Measurements from ENCODE around the gene GPR156. TPM values are rescaled to one million over a fixed set of nuclear protein-coding genes. Genes with fewer than 3 reads are reported as not detected.
"Not testable (repeated sequence)": the region's sequence is repeated elsewhere in the genome, so short reads cannot be mapped to it uniquely, and the experiment has no call there.

Gene GPR156
- 2.7 TPM for polyA plus RNA-seq (ENCODE audit: insufficient read length)

DNA sequence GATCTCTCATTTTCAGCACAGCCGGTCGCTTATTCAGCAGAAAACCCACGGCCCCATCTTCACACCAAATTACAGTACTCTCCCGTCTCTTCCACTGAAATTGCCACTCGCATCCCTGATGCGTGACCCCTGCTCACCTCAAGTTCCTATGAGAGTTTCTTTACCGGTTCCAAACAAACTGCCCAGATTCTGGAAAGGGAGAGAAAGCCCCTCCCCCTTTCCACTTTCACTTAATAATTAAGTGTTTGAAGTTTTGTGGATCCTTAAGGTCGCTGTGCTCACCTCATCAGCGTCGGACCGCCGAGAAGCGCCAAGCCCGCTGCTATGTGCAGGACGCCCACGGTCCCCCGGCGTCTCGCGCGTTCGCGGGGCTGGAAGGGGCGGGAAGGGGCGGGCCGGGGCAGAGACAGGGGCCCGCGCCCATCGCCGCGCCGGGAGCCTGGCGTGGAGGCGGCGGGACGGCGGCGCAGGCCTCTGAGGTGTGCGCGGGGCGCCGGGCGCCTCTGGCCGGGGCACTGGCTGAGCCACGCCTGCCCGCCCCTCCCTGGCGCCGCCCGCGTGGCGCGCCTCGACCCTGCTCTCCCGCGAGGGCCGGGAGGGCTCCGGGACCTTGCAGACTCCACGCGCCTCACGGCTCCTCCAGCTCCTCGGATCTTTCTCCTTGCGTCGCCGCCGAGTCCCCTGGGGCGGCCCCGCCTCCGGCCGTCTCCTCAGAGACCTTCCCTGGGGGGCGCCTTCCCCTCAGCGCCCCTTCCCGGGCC is at the start of gene GPR156:
GPR156 (minus strand) TSS at position 476 of the 761 bp plus-strand sequence. CDS start 41,124 bp downstream, outside the sequence.
- no peak for DNase-seq

GRCh38 chr3:120332646-120333045 is 47.6 kb upstream of the GPR156 start:
- DNase-seq = no peak

DNA sequence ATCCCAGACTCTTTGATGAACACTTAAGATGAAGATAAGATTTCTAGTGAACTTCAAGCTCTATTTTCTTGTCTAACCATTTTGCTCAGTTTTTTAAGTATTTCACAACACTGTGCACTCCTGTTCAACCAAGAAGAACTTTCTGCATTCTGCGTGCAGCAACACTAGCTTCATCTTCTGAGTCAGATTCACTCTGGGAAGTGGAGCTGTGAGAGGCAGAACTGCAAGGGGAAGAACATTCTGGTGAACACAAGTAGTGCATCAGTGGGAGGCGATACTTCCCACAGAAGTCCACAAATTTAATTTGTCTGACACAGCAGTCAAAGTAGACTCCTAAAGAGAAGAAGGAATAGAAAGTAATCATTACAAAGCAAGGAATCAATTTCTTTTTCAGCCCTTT is 46.1 kb upstream of the GPR156 start:
- no peak for DNase-seq

GRCh38 chr3:120326784-120327183 is 41.8 kb upstream of the GPR156 start:
- DNase-seq = no peak

GRCh38 chr3:120324190-120324589 is 39.2 kb upstream of the GPR156 start:
- DNase-seq = no peak

GRCh38 chr3:120323761-120324160 is 38.7 kb upstream of the GPR156 start:
- not testable (repeated sequence) for DNase-seq

GRCh38 chr3:120311863-120312794 is 27.1 kb upstream of the GPR156 start:
- DNase-seq = no peak

GRCh38 chr3:120306519-120307455 is 21.8 kb upstream of the GPR156 start:
- no peak for DNase-seq

GRCh38 chr3:120304616-120305015 is 19.6 kb upstream of the GPR156 start:
- no peak for DNase-seq

DNA sequence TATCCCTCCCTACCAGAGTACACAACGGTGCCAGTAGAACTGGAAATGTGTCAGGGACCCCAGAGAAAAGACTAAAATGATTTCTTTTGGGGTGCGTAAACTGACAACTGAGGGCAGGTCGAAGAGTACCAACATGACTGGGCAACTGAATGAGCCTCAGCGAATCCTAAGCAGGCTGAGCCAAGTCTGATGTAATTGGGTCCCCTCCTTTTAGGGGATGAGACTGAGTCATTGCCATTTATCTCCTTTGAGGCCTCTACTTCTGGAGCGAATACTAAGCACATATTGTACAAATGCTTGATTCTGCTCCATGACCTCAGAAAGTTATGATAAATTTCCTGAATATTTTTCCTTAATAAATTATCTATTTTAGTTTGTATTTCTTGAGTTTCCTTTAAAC is 17.3 kb upstream of the GPR156 start:
- peak; percentile 15 for DNase-seq

DNA sequence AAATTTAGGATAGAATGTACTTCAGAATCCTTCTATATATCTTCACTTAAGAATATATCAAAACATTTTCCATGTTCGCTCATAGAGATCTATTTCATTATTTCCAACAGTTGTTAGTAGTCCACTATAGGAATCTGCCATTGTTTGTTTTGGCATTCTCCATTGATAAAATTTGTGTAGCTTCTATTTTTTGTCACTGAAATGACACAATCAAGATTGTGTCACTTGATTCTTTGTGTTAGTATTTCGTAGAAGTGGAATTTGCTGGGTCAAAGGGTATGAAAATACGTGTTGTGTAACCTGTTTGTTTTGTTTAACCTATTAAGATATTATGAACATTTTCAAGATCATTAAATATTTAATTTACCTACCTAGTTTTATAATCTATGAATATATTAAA is 15.9 kb upstream of the GPR156 start:
- no peak for DNase-seq

- DNase-seq = no peak
Measured at GRCh38 chr3:120299403-120299802, 14.4 kb upstream of the GPR156 start.

GRCh38 chr3:120298996-120299395 is 14.0 kb upstream of the GPR156 start:
- DNase-seq = no peak

DNA sequence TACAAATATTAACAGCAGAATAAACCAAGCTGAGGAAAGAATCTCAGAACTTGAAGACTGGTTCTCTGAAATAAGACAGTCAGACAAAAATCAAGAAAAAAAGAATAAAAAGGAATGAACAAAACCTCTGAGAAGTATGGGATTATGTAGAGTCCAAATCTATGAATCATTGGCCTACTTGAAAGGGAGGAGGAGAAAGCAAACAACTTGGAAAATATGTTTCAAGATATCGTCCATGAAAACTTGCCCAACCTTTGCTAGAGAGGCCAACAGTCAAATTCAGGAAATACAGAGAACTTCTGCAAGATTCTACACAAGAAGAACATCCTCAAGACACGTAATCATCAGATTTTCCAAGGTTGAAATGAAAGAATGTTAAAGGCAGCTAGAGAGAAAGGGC is 6.5 kb upstream of the GPR156 start:
- not testable (repeated sequence) for DNase-seq

GRCh38 chr3:120289636-120290035 is 4.6 kb upstream of the GPR156 start:
- DNase-seq = no peak

DNA sequence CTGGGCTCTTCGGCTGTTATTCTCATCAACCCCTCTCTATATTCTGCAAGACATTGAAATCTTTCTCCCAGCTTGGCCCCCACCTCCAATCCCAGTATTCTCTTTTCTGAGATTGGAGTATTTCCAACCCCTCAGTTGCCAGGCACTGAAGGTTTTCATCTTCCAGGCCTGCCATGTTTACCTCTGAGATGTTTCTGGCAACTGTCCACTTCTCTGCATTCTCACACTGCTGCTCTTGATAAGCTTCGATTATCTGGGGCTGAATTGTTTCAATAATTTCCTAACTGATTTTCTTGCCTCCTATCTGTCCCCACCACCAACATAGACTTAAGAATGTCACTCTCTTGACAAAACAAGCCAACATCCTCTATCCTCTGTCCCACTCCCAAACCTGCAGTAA is 1.4 kb upstream of the GPR156 start:
- DNase-seq = no peak

GRCh38 chr3:120285508-120285841 is 453 bp upstream of the GPR156 start:
- no peak for DNase-seq

GRCh38 chr3:120281261-120281660 is 3.8 kb downstream of the GPR156 start:
- no peak for DNase-seq

GRCh38 chr3:120280566-120280965 is 4.5 kb downstream of the GPR156 start:
- no peak for DNase-seq

- DNase-seq = no peak
Measured at GRCh38 chr3:120280026-120280425, 5.0 kb downstream of the GPR156 start.

GRCh38 chr3:120276767-120277166 is 8.3 kb downstream of the GPR156 start:
- DNase-seq = no peak

DNA sequence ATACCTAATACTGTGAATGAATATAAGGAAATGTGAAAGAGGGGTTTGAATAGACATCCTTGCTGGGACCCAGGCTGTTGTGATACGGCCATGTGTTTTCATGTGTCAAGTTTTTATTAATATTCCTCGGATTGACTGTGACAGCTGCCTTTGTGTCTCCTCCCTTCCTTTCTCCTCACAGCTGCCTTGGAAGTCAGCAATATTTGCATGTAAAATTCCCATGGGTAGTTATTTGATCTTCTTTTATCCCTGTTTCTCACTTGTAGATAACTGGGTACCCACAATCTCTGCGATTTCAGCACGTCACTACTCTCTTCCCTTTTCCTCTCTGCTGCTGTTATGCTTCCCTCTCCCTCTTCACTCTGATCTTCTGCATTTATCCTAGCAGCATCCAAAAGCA is 9.4 kb downstream of the GPR156 start:
- peak; percentile 30 for DNase-seq
